GM23338 (cell line): ENCODE results near the gene ZBTB7C. TPM values are rescaled to one million over a fixed set of nuclear protein-coding genes. Genes with fewer than 3 reads are reported as not detected.

ENCODE experiments used
- ATAC-seq: fragments of 200-7000 bp; cut with Tn5 transposase; 3 replicates; pipeline ENCODE4 v1.9.1; 2020
- DNase-seq: peaks from one replicate; pipeline ENCODE4 v3.0.0-alpha.2; 2015; ENCODE audit warnings: low spot score
- H2AFZ ChIP-seq: fragments of 200-600 bp; sonication (generic); 2 replicates; pipeline ENCODE4 v1.8.0; 2016; ENCODE audit warnings: antibody characterized with exemption, mild to moderate bottlenecking, moderate library complexity
- H3F3A ChIP-seq: fragments of 200-600 bp; sonication (generic); replicated peaks from 2 replicates; pipeline ENCODE4 v1.8.0; 2017; ENCODE audit warnings: antibody characterized with exemption, mixed run types, low read depth
- H3K27ac ChIP-seq: fragments of 200-600 bp; sonication (generic); 2 replicates; pipeline ENCODE4 v1.6.1; 2016; ENCODE audit warnings: low read depth
- H3K27me3 ChIP-seq: fragments of 200-600 bp; sonication (generic); 2 replicates; pipeline ENCODE4 v1.8.0; 2016; ENCODE audit warnings: mild to moderate bottlenecking, mixed run types, moderate library complexity; ENCODE audit not compliant: insufficient read depth
- H3K36me3 ChIP-seq: fragments of 200-600 bp; sonication (generic); 2 replicates; pipeline ENCODE4 v1.8.0; 2016; ENCODE audit warnings: mild to moderate bottlenecking; ENCODE audit not compliant: insufficient read depth
- H3K4me1 ChIP-seq: fragments of 200-600 bp; sonication (generic); 2 replicates; pipeline ENCODE4 v1.8.0; 2016; ENCODE audit warnings: mild to moderate bottlenecking, moderate library complexity; ENCODE audit not compliant: insufficient read depth
- H3K4me2 ChIP-seq: fragments of 200-600 bp; sonication (generic); 2 replicates; pipeline ENCODE4 v1.7.1; 2017; ENCODE audit warnings: mixed run types
- H3K4me3 ChIP-seq: fragments of 200-600 bp; sonication (generic); 2 replicates; pipeline ENCODE4 v1.6.1; 2016; ENCODE audit warnings: mixed run types
- H3K79me2 ChIP-seq: fragments of 200-600 bp; sonication (generic); replicated peaks from 2 replicates; pipeline ENCODE4 v1.8.0; 2017; ENCODE audit warnings: mild to moderate bottlenecking; ENCODE audit not compliant: insufficient read depth
- H3K9me2 ChIP-seq: fragments of 200-600 bp; sonication (generic); 2 replicates; pipeline ENCODE4 v1.8.0; 2017; ENCODE audit not compliant: insufficient read depth
- H4K20me1 ChIP-seq: fragments of 200-600 bp; sonication (generic); replicated peaks from 2 replicates; pipeline ENCODE4 v1.8.0; 2017; ENCODE audit warnings: mild to moderate bottlenecking; ENCODE audit not compliant: insufficient read depth
- H3K27ac Mint-ChIP-seq: 2 replicates; pipeline ENCODE4 v1.8.0; 2020; ENCODE audit warnings: inconsistent platforms, mild to moderate bottlenecking, moderate library complexity, mixed read lengths
- H3K27me3 Mint-ChIP-seq: 3 replicates; pipeline ENCODE4 v1.8.0; 2022; ENCODE audit warnings: low read depth, mild to moderate bottlenecking, moderate library complexity, mixed read lengths, inconsistent platforms; ENCODE audit not compliant: insufficient read depth, poor library complexity
- H3K36me3 Mint-ChIP-seq: 3 replicates; pipeline ENCODE4 v1.8.0; 2021; ENCODE audit warnings: low read depth, mild to moderate bottlenecking, inconsistent platforms, moderate library complexity, mixed read lengths
- H3K4me1 Mint-ChIP-seq: 3 replicates; pipeline ENCODE4 v1.8.0; 2020; ENCODE audit warnings: mild to moderate bottlenecking, inconsistent platforms, mixed read lengths
- H3K4me3 Mint-ChIP-seq: 3 replicates; pipeline ENCODE4 v1.8.0; 2021; ENCODE audit warnings: moderate library complexity, mild to moderate bottlenecking, inconsistent platforms, mixed read lengths
- H3K9me3 Mint-ChIP-seq: 3 replicates; pipeline ENCODE4 v1.8.0; 2020; ENCODE audit warnings: moderate library complexity, mild to moderate bottlenecking, inconsistent platforms, mixed read lengths
- CREB1 ChIP-seq: fragments of 250-450 bp; sonication (Bioruptor Pico); IDR thresholded peaks from 2 replicates; pipeline ENCODE4 v1.5.0; 2020; ENCODE audit warnings: low read depth, mild to moderate bottlenecking, moderate library complexity
- CTCF ChIP-seq, 2 experiments: fragments of 200-600 bp in 1 of 2; sonication (generic) in 1 of 2; conservative IDR thresholded peaks; 2 replicates each; pipeline versions ENCODE4 v1.5.1 to v1.6.1; 2016 to 2017; ENCODE audit warnings: antibody characterized with exemption in 2 of 2, low read depth in 2 of 2, mild to moderate bottlenecking in 2 of 2, moderate library complexity in 1 of 2
- ETS1 ChIP-seq: IDR thresholded peaks from 2 replicates; pipeline ENCODE4 v1.6.1; 2016; ENCODE audit warnings: antibody characterized with exemption
- NANOG ChIP-seq: IDR thresholded peaks from 2 replicates; pipeline ENCODE4 v1.6.1; 2016; ENCODE audit warnings: antibody characterized with exemption, borderline replicate concordance
- REST ChIP-seq: IDR thresholded peaks from one replicate; pipeline ENCODE4 v1.6.1; 2018; ENCODE audit warnings: antibody characterized with exemption; ENCODE audit not compliant: unreplicated experiment
- STAT1 ChIP-seq: IDR thresholded peaks from one replicate; pipeline ENCODE4 v1.6.1; 2016; ENCODE audit warnings: antibody characterized with exemption; ENCODE audit not compliant: unreplicated experiment
- ZNF114 ChIP-seq: fragments of 250-450 bp; sonication (Bioruptor Pico); IDR thresholded peaks from 2 replicates; pipeline ENCODE4 v1.5.0; 2020; ENCODE audit warnings: mild to moderate bottlenecking, moderate library complexity
- ZNF331 ChIP-seq: fragments of 250-450 bp; sonication (Bioruptor Pico); IDR thresholded peaks from 2 replicates; pipeline ENCODE4 v1.5.0; 2020; ENCODE audit warnings: low read depth, mild to moderate bottlenecking, moderate library complexity
- ZNF462 ChIP-seq: fragments of 250-450 bp; sonication (Bioruptor Pico); IDR thresholded peaks from 2 replicates; pipeline ENCODE4 v1.5.0; 2020; ENCODE audit warnings: mild to moderate bottlenecking, moderate library complexity
- polyA plus RNA-seq: library from polyadenylated mRNA; unstranded; fragments of >200 nt; fragmentation: Nextera tagmentation; extraction: Ambion mirVana; gene quantifications from 2 replicates; pipeline ENCODE4 v1.2.1, GENCODE V29; 2016
- total RNA-seq: library from RNA; depleted of rRNA; stranded (reverse); fragments of >200 nt; shearing (Covaris generic); gene quantifications from 2 replicates; pipeline ENCODE4 v1.2.3, GENCODE V29; 2014

Gene ZBTB7C
- total and polyA plus RNA-seq, 2 experiments from 2014 or later, result 0.03 to 0.14 TPM

GRCh38 chr18:48303883-48304282 is 105.3 kb downstream of the ZBTB7C start:
- Histone ChIP-seq H3K9me2 (peaks cover 10% of the 10 kb centered on the region; the same call in 1 of the 2 replicates), H3K79me2 (no peaks in the 10 kb centered on the region), H3K4me1 (peaks cover 10% of the 10 kb centered on the region), H3K4me3 (no peak overlapping the region), H3K27ac (no peak overlapping the region), H3K4me2 (no peak overlapping the region), H3K36me3 (no peaks in the 10 kb centered on the region), H2AFZ (no peak overlapping the region), H4K20me1 (no peaks in the 10 kb centered on the region), H3F3A (no peaks in the 10 kb centered on the region), H3K27me3 (no peaks in the 10 kb centered on the region)
- ATAC-seq (no peak), DNase-seq (no peak)
- H3K27ac Mint-ChIP-seq, result no peak overlapping the region
- no peak for TF ChIP-seq ETS1
- TF ChIP-seq REST, result no peak
- no peak for TF ChIP-seq ZNF331 (CRISPR knock-in tag)
- no peak for TF ChIP-seq NANOG
- TF ChIP-seq CREB1 (CRISPR knock-in tag), result no peak
- no peak for TF ChIP-seq STAT1
- TF ChIP-seq ZNF114 (CRISPR knock-in tag), result no peak
- TF ChIP-seq ZNF462, result no peak
- no peak for TF ChIP-seq CTCF (conservative IDR thresholded peaks at IDR 0.05; ENCODE audit: low read depth in 2 of 2)
- H3K27me3 Mint-ChIP-seq, result peaks cover 8% of the 10 kb centered on the region
- H3K36me3 Mint-ChIP-seq, result no peaks in the 10 kb centered on the region
- H3K4me1 Mint-ChIP-seq, result peaks cover 14% of the 10 kb centered on the region
- H3K9me3 Mint-ChIP-seq, result no peaks in the 10 kb centered on the region
- no peak overlapping the region for H3K4me3 Mint-ChIP-seq
